Psoas muscle (tissue), 8 donors: ENCODE measurements around the gene CCDC40. TPM values are rescaled to one million over a fixed set of nuclear protein-coding genes. Genes with fewer than 3 reads are reported as not detected.

Experiments used
- ATAC-seq, 4 donors: fragments of 200-7000 bp; cut with Tn5 transposase; one replicate each; pipeline ENCODE4 v1.9.1; 2020; ENCODE audit warnings: moderate library complexity in 3 of 4, mild to moderate bottlenecking in 2 of 4
- DNase-seq, 2 donors: peaks; one replicate each; pipeline ENCODE4 v3.0.0-alpha.2; 2020
- H3K27ac ChIP-seq: fragments of 200-600 bp; one replicate; pipeline ENCODE4 v1.8.0; 2022
- H3K27me3 ChIP-seq, 3 donors: fragments of 200-600 bp in 1 of 3; one replicate each; pipeline versions ENCODE4 v1.6.1 to v1.8.0; 2013 to 2022; ENCODE audit warnings: low read length in 2 of 3, mild to moderate bottlenecking in 2 of 3, moderate library complexity in 1 of 3; ENCODE audit not compliant: insufficient read depth in 3 of 3
- H3K36me3 ChIP-seq, 2 donors: fragments of 200-600 bp in 1 of 2; one replicate each; pipeline versions ENCODE4 v1.6.1 to v1.8.0; 2013 to 2022; ENCODE audit warnings: low read depth in 1 of 2, mild to moderate bottlenecking in 1 of 2, moderate library complexity in 1 of 2; ENCODE audit not compliant: insufficient read depth in 1 of 2
- H3K4me1 ChIP-seq: fragments of 200-600 bp; one replicate; pipeline ENCODE4 v1.8.0; 2022
- H3K4me3 ChIP-seq: fragments of 200-600 bp; one replicate; pipeline ENCODE4 v1.8.0; 2022; ENCODE audit warnings: mild to moderate bottlenecking
- H3K9me3 ChIP-seq: fragments of 200-600 bp; one replicate; pipeline ENCODE4 v1.8.0; 2022
- WGBS, 3 donors: extraction: QIAGEN DNeasy Blood & Tissue Kit; methylation state at CpG; one replicate each; pipeline versions ENCODE4 v1.1.6 to v1.1.7; 2013; 5-methylcytosine and 5-hydroxymethylcytosine counted together
- intact Hi-C, 2 donors: fragments of 100-400 bp; cut with DNase I; formaldehyde crosslinking; loops; one replicate each; pipeline versions ENCODE4 v1.11.0 to v1.14.2; 2022
- polyA plus RNA-seq, 3 donors: library from polyadenylated mRNA; stranded (reverse); fragments of 200-250 nt; gene quantifications; one replicate each; pipeline ENCODE4 v1.2.3, GENCODE V29; 2013
- total RNA-seq, 4 donors: library from RNA; stranded (reverse); fragmentation: NEBNext Ultra II Directional in 2 of 4; extraction: Animal tissue kit (Norgen Biotek cat#: 25700) in 2 of 4; gene quantifications; one replicate each; pipeline versions ENCODE4 v1.2.1 to v1.2.4, GENCODE V29; 2021 to 2023
- TF ChIP-seq, protein P1 (sequence below): fragments of 200-600 bp; IDR thresholded peaks from one replicate; pipeline ENCODE4 v1.8.0; 2022; ENCODE audit warnings: antibody characterized with exemption
- donor health status: healthy with polysubstance abuse.
- donor health status: DM: no; HTN: no; CAD: no; lungs with moderate emphysema.
- donor health status: Bipolar disorder and iron deficiency.
- donor health status: healthy.
- donor health status: DM: yes; HTN: yes; CAD: no.
- donor health status: DM: no; HTN: no; CAD: no.
- donor health status: DM: no; HTN: no; CAD: no.
- donor health status: DM: yes; HTN: yes; CAD: no.

The CCDC40 gene
- total and polyA plus RNA-seq, 7 donors, result 0.51 to 1.9 (median 1.4) TPM

DNA sequence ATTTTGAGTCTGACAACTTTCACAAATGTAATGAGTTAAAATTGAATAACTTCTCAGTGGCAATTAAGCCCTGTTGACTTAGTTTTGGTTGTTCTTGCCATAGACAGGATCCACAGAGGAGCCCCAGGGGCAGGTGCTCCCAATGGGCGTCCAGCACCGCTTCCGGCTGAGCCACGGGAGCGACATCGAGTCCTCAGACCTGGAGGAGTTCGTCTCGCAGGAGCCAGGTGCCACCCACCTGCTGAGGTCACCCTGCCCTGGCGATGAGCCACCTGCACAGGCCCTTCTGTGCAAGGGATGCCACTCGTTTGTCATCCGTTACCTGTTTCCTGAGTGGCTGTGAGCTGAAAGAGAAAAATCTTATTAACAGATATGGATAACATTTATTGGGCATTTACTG lies 10.7 kb downstream of the CCDC40 start:
- WGBS, 3 donors, result 87 to 93% (median 91%) methylated on average over 11 of the region's 11 CpGs
- Histone ChIP-seq H3K27me3 (no peaks in the 10 kb centered on the region), H3K4me1 (no peaks in the 10 kb centered on the region), H3K9me3 (no peaks in the 10 kb centered on the region), H3K36me3 (no peaks in the 10 kb centered on the region), H3K27ac (no peak overlapping the region), H3K4me3 (no peak overlapping the region)
- DNase-seq (no peak), ATAC-seq (no peak)
- TF ChIP-seq, protein P1, sequence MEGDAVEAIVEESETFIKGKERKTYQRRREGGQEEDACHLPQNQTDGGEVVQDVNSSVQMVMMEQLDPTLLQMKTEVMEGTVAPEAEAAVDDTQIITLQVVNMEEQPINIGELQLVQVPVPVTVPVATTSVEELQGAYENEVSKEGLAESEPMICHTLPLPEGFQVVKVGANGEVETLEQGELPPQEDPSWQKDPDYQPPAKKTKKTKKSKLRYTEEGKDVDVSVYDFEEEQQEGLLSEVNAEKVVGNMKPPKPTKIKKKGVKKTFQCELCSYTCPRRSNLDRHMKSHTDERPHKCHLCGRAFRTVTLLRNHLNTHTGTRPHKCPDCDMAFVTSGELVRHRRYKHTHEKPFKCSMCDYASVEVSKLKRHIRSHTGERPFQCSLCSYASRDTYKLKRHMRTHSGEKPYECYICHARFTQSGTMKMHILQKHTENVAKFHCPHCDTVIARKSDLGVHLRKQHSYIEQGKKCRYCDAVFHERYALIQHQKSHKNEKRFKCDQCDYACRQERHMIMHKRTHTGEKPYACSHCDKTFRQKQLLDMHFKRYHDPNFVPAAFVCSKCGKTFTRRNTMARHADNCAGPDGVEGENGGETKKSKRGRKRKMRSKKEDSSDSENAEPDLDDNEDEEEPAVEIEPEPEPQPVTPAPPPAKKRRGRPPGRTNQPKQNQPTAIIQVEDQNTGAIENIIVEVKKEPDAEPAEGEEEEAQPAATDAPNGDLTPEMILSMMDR, result no peak
- intact Hi-C loops, result no loop called here

DNA sequence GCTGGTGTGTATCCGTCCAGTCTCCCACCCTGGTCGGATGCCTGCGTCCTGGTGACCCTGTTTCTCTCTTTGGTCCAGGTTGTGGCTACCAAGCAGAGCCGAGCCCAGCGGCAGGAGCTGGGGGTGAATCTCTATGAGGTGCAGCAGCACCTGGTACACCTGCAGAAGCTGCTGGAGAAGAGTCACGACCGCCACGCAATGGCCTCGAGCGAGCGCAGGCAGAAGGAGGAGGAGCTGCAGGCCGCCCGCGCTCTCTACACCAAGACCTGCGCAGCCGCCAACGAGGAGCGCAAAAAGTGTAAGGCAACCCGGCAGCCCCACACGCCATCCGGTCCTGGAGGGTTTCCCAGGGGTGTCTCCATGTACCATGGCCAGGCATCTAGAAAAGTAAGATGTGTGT lies 13.5 kb downstream of the CCDC40 start:
- 93 to 97% (median 97%) methylated on average over 21 of the region's 21 CpGs for WGBS, 3 donors
- Histone ChIP-seq H3K4me1 (no peaks in the 10 kb centered on the region), H3K4me3 (no peak overlapping the region), H3K9me3 (no peaks in the 10 kb centered on the region), H3K27me3 (no peaks in the 10 kb centered on the region), H3K36me3 (no peaks in the 10 kb centered on the region), H3K27ac (no peak overlapping the region)
- DNase-seq (no peak), ATAC-seq (no peak)
- TF ChIP-seq, protein P1, result no peak
- intact Hi-C loops, result no loop called here

DNA sequence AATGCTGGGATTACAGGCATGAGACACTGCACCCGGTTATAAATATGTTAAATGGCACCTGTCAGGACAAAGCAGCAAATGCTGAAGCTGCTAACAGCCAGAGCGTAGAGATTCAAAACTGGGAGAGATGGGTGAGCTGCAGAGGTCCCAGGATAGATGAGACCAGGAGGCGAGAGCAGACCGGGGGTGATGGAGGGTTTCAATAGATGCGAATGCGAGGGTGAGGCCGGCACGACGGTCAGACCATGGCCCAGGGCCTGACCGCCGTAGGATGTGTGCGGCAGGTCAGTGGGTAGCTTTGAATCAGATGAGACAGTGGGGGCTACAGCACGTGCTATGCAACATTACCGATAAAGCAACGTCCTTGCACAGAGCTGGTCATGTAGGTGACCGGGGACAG lies 14.3 kb downstream of the CCDC40 start:
- no peak overlapping the region for H3K27ac ChIP-seq
- TF ChIP-seq, protein P1, result no peak
- no peak overlapping the region for H3K4me3 ChIP-seq
- H3K36me3 ChIP-seq, result no peaks in the 10 kb centered on the region
- no peaks in the 10 kb centered on the region for H3K27me3 ChIP-seq
- WGBS, 3 donors, result 86 to 94% (median 89%) methylated on average over 16 of the region's 16 CpGs
- no peak for ATAC-seq
- H3K9me3 ChIP-seq, result no peaks in the 10 kb centered on the region
- no peak for DNase-seq
- intact Hi-C loops, result no loop called here
- no peaks in the 10 kb centered on the region for H3K4me1 ChIP-seq

DNA sequence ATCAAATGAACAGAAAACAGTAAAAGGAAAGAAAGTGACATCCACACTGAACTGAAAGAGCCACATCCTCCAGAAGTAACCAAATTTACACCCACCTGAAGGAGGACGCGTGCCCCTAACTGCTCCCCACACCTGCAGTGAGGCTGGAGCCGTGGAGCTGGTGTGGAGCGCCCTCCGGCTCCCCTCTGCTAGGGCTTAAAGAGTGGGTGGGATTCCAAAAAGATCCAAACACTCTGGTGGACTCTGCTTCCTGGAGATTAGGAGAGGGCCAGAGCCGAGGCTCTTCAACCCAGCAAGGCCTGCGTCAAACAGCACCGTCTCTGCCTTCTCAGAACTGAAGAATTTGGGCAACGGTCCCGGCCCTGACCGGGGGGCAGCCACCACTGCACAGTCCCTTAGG lies 15.2 kb downstream of the CCDC40 start:
- TF ChIP-seq, protein P1, result no peak

DNA sequence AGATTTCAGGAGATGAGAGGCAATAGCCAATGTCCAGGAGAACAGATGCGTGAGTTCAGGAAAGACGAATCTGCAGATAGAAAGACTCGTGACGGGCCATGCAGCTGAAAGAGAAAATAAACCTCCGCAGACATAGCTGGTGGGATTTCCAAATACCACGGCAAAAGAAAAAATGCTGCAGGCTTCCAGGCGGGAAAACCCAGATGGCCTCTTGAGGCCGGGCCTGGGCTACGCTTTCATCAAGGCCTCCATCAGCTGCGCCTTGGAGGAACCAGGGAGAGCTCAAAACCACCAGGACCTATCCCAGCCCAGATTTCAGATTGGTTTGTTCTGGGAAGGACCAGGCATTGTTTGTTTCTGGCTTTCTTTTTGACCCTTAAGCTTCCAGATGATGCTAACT lies 16.7 kb downstream of the CCDC40 start:
- intact Hi-C loops, result no loop called here
- no peak overlapping the region for H3K4me3 ChIP-seq
- no peaks in the 10 kb centered on the region for H3K9me3 ChIP-seq
- DNase-seq, result no peak
- no peak for ATAC-seq
- H3K27ac ChIP-seq, result no peak overlapping the region
- 72 to 75% (median 75%) methylated on average over 10 of the region's 10 CpGs for WGBS, 3 donors
- no peaks in the 10 kb centered on the region for H3K4me1 ChIP-seq
- no peaks in the 10 kb centered on the region for H3K36me3 ChIP-seq
- TF ChIP-seq, protein P1, result no peak
- no peaks in the 10 kb centered on the region for H3K27me3 ChIP-seq

More for the DNA sequence above, 15.2 kb downstream of the CCDC40 start:
- intact Hi-C loops, result no loop called here
- Histone ChIP-seq H3K4me1 (no peaks in the 10 kb centered on the region), H3K27ac (no peak overlapping the region), H3K36me3 (no peaks in the 10 kb centered on the region), H3K27me3 (no peaks in the 10 kb centered on the region), H3K4me3 (no peak overlapping the region), H3K9me3 (no peaks in the 10 kb centered on the region)
- DNase-seq (no peak), ATAC-seq (no peak)
- WGBS, 3 donors, result 92 to 98% (median 96%) methylated on average over 11 of the region's 11 CpGs
